Smooth muscle cell (in vitro differentiated cells): ENCODE measurements around the gene ZNF804B. TPM values are rescaled to one million over a fixed set of nuclear protein-coding genes. Genes with fewer than 3 reads are reported as not detected.

Experiments
- DNase-seq: peaks from one replicate; lab custom pipeline; 2025; ENCODE audit not compliant: unreplicated experiment; lab: John Stamatoyannopoulos, UW
- H2AFZ ChIP-seq: fragments of 200-600 bp; sonication (generic); 2 replicates; pipeline ENCODE4 v1.6.0; 2016; ENCODE audit warnings: antibody characterized with exemption, low read depth, mild to moderate bottlenecking
- H3F3A ChIP-seq: fragments of 200-600 bp; sonication (generic); 2 replicates; pipeline ENCODE4 v1.6.0; 2017; ENCODE audit warnings: antibody characterized with exemption, low read depth
- H3K27ac ChIP-seq: fragments of 200-600 bp; sonication (generic); 2 replicates; pipeline ENCODE4 v1.5.1; 2016; ENCODE audit warnings: low read depth, mild to moderate bottlenecking
- H3K27me3 ChIP-seq: fragments of 200-600 bp; sonication (generic); 2 replicates; pipeline ENCODE4 v1.6.1; 2016; ENCODE audit warnings: low read depth, mild to moderate bottlenecking
- H3K36me3 ChIP-seq: fragments of 200-600 bp; sonication (generic); 2 replicates; pipeline ENCODE4 v1.5.1; 2016; ENCODE audit warnings: low read depth
- H3K4me1 ChIP-seq: fragments of 200-600 bp; sonication (generic); 2 replicates; pipeline ENCODE4 v1.5.1; 2016; ENCODE audit warnings: low read depth
- H3K4me2 ChIP-seq: fragments of 200-600 bp; sonication (generic); 2 replicates; pipeline ENCODE4 v1.6.0; 2016; ENCODE audit warnings: mild to moderate bottlenecking
- H3K4me3 ChIP-seq: fragments of 200-600 bp; sonication (generic); 2 replicates; pipeline ENCODE4 v1.5.1; 2016; ENCODE audit warnings: mild to moderate bottlenecking
- H3K79me2 ChIP-seq: fragments of 200-600 bp; sonication (generic); 2 replicates; pipeline ENCODE4 v1.6.0; 2016; ENCODE audit warnings: low read depth, mild to moderate bottlenecking
- H3K9ac ChIP-seq: fragments of 200-600 bp; sonication (generic); 2 replicates; pipeline ENCODE4 v1.6.0; 2016; ENCODE audit warnings: low read depth
- H3K9me3 ChIP-seq: fragments of 200-600 bp; sonication (generic); replicated peaks from 2 replicates; pipeline ENCODE4 v1.5.1; 2016; ENCODE audit warnings: low read depth
- H4K20me1 ChIP-seq: fragments of 200-600 bp; sonication (generic); 2 replicates; pipeline ENCODE4 v1.6.0; 2016; ENCODE audit warnings: low read depth
- WGBS: methylation state at CpG from one replicate; pipeline ENCODE4 v1.1.7; 2016; ENCODE audit warnings: low lambda C conversion rate; 5-methylcytosine and 5-hydroxymethylcytosine counted together
- polyA plus RNA-seq: library from polyadenylated mRNA; unstranded; fragments of >200 nt; fragmentation: Nextera tagmentation; extraction: Ambion mirVana; gene quantifications from 2 replicates; pipeline ENCODE4 v1.2.1, GENCODE V29; 2016
- total RNA-seq: library from RNA; depleted of rRNA; stranded (reverse); fragments of >200 nt; gene quantifications from 2 replicates; pipeline ENCODE4 v1.2.3, GENCODE V29; 2014
- TF ChIP-seq, protein P1 (sequence below): fragments of 200-600 bp; sonication (generic); IDR thresholded peaks from 2 replicates; pipeline ENCODE4 v1.5.1; 2017; ENCODE audit warnings: borderline replicate concordance, mild to moderate bottlenecking, antibody characterized with exemption; ENCODE audit not compliant: insufficient read depth, poor library complexity, severe bottlenecking

Gene ZNF804B
- total and polyA plus RNA-seq, 2 experiments from 2014 or later, result not detected

GRCh38 chr7:89332026-89332425 lies 572.5 kb downstream of the ZNF804B start:
- TF ChIP-seq, protein P1, sequence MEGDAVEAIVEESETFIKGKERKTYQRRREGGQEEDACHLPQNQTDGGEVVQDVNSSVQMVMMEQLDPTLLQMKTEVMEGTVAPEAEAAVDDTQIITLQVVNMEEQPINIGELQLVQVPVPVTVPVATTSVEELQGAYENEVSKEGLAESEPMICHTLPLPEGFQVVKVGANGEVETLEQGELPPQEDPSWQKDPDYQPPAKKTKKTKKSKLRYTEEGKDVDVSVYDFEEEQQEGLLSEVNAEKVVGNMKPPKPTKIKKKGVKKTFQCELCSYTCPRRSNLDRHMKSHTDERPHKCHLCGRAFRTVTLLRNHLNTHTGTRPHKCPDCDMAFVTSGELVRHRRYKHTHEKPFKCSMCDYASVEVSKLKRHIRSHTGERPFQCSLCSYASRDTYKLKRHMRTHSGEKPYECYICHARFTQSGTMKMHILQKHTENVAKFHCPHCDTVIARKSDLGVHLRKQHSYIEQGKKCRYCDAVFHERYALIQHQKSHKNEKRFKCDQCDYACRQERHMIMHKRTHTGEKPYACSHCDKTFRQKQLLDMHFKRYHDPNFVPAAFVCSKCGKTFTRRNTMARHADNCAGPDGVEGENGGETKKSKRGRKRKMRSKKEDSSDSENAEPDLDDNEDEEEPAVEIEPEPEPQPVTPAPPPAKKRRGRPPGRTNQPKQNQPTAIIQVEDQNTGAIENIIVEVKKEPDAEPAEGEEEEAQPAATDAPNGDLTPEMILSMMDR, result no peak
- no peak for DNase-seq

DNA sequence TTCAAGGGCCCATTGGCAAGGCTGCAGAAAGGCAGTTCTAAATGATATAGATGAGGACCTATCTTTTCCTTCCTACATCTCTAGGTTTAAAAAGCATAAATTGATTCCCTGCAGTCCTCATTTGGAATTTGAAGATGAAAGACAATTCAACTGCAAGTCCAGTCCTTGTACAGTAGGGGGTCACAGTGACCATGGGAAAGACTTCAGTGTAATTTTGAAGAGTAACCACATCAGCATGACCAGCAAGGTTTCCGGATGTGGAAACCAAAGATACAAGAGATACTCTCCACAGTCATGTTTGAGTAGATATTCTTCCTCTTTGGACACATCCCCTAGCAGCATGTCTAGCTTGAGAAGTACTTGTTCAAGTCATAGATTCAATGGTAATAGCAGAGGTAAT lies 575.3 kb downstream of the ZNF804B start:
- Histone ChIP-seq H3K27me3 (no peaks in the 10 kb centered on the region), H3K4me3 (no peak overlapping the region), H3K79me2 (no peaks in the 10 kb centered on the region), H3K4me1 (no peaks in the 10 kb centered on the region), H2AFZ (no peak overlapping the region), H4K20me1 (no peaks in the 10 kb centered on the region), H3K9me3 (no peaks in the 10 kb centered on the region), H3K36me3 (no peaks in the 10 kb centered on the region), H3K9ac (no peak overlapping the region), H3K4me2 (no peak overlapping the region), H3F3A (no peaks in the 10 kb centered on the region), H3K27ac (no peak overlapping the region)
- TF ChIP-seq, protein P1, result no peak
- DNase-seq, result no peak
- 90% methylated on average over 1 of the region's 1 CpG for WGBS

More at GRCh38 chr7:89332026-89332425, 572.5 kb downstream of the ZNF804B start:
- H3K4me1 ChIP-seq, result no peaks in the 10 kb centered on the region
- no peak overlapping the region for H3K4me3 ChIP-seq
- no peak overlapping the region for H3K4me2 ChIP-seq
- H3K9ac ChIP-seq, result no peak overlapping the region
- H3K9me3 ChIP-seq, result no peaks in the 10 kb centered on the region
- no peaks in the 10 kb centered on the region for H3F3A ChIP-seq
- H3K27ac ChIP-seq, result no peak overlapping the region
- no peak overlapping the region for H2AFZ ChIP-seq
- H3K27me3 ChIP-seq, result no peaks in the 10 kb centered on the region
- no peaks in the 10 kb centered on the region for H3K79me2 ChIP-seq
- 79% methylated on average over 1 of the region's 1 CpG for WGBS
- H3K36me3 ChIP-seq, result no peaks in the 10 kb centered on the region
- no peaks in the 10 kb centered on the region for H4K20me1 ChIP-seq

DNA sequence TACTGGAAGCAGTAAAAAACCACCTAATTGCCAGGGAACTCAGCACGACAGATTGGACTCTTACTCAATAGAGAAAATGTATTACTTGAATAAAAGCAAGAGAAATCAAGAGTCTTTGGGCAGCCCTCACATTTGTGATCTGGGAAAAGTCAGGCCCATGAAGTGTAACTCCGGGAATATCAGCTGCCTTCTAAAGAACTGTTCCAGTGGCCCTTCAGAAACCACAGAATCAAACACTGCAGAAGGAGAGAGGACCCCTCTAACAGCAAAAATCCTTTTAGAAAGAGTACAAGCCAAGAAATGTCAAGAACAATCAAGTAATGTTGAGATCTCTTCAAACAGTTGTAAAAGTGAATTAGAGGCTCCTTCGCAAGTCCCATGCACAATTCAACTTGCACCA lies 576.0 kb downstream of the ZNF804B start:
- Histone ChIP-seq H4K20me1 (no peaks in the 10 kb centered on the region), H3K27ac (no peak overlapping the region), H3K27me3 (no peaks in the 10 kb centered on the region), H3K36me3 (no peaks in the 10 kb centered on the region), H3K4me1 (no peaks in the 10 kb centered on the region), H3K4me2 (no peak overlapping the region), H3F3A (no peaks in the 10 kb centered on the region), H3K9ac (no peak overlapping the region), H3K4me3 (no peak overlapping the region), H2AFZ (no peak overlapping the region), H3K9me3 (no peaks in the 10 kb centered on the region), H3K79me2 (no peaks in the 10 kb centered on the region)
- TF ChIP-seq, protein P1, result no peak
- DNase-seq, result no peak
- WGBS, result 90% methylated on average over 3 of the region's 3 CpGs

GRCh38 chr7:89336121-89336520 lies 576.6 kb downstream of the ZNF804B start:
- H3F3A ChIP-seq, result no peaks in the 10 kb centered on the region
- no peaks in the 10 kb centered on the region for H3K9me3 ChIP-seq
- no peaks in the 10 kb centered on the region for H3K27me3 ChIP-seq
- no peak overlapping the region for H3K27ac ChIP-seq
- no peak overlapping the region for H3K4me2 ChIP-seq
- H3K4me3 ChIP-seq, result no peak overlapping the region
- DNase-seq, result no peak
- TF ChIP-seq, protein P1, result no peak
- H3K9ac ChIP-seq, result no peak overlapping the region
- H4K20me1 ChIP-seq, result no peaks in the 10 kb centered on the region
- H3K36me3 ChIP-seq, result no peaks in the 10 kb centered on the region
- H3K79me2 ChIP-seq, result no peaks in the 10 kb centered on the region
- WGBS, result 95% methylated on average over 5 of the region's 5 CpGs
- no peaks in the 10 kb centered on the region for H3K4me1 ChIP-seq
- no peak overlapping the region for H2AFZ ChIP-seq
